WERI-Rb-1 (cell line): ENCODE data around the gene FRZB.
A peak's percentile ranks its signal among the peaks of the same experiment; 100 is the strongest.

Experiments used
- DNase-seq: peaks from one replicate; pipeline ENCODE4 v3.0.0-alpha.2; 2020
- H3K27ac ChIP-seq: fragments of 250-450 bp; sonication (Bioruptor Pico); 2 replicates; pipeline ENCODE4 v1.5.1; 2020; ENCODE audit warnings: mild to moderate bottlenecking, moderate library complexity
- H3K27me3 ChIP-seq: fragments of 250-450 bp; sonication (Bioruptor Pico); 2 replicates; pipeline ENCODE4 v1.5.1; 2021; ENCODE audit warnings: mild to moderate bottlenecking, low read depth, moderate library complexity; ENCODE audit not compliant: insufficient read depth, severe bottlenecking
- H3K36me3 ChIP-seq: fragments of 250-450 bp; sonication (Bioruptor Pico); 2 replicates; pipeline ENCODE4 v1.5.1; 2020; ENCODE audit warnings: mild to moderate bottlenecking, moderate library complexity
- H3K4me3 ChIP-seq: 2 replicates; pipeline ENCODE4 v1.5.1; 2011; ENCODE audit warnings: low read depth, mild to moderate bottlenecking, control low read depth, low read length
- H3K9me3 ChIP-seq: fragments of 250-450 bp; sonication (Bioruptor Pico); 2 replicates; pipeline ENCODE4 v1.5.1; 2021; ENCODE audit warnings: mild to moderate bottlenecking, moderate library complexity; ENCODE audit not compliant: severe bottlenecking
- CTCF ChIP-seq: IDR thresholded peaks from 2 replicates; pipeline ENCODE4 v1.5.1; 2011; ENCODE audit warnings: low read depth, mild to moderate bottlenecking, control low read depth, inconsistent platforms, low read length

Gene FRZB

GRCh38 chr2:182868054-182868796, 1.8 kb upstream of the FRZB start:
- no peaks in the 10 kb centered on the region for H3K36me3 ChIP-seq
- no peak overlapping the region for H3K27ac ChIP-seq
- no peak overlapping the region for H3K4me3 ChIP-seq
- no peaks in the 10 kb centered on the region for H3K27me3 ChIP-seq
- no peak for DNase-seq
- no peaks in the 10 kb centered on the region for H3K9me3 ChIP-seq
- no peak for TF ChIP-seq CTCF

- no peak for TF ChIP-seq CTCF
- no peaks in the 10 kb centered on the region for H3K36me3 ChIP-seq
- H3K27me3 ChIP-seq: no peaks in the 10 kb centered on the region
- H3K4me3 ChIP-seq: no peak overlapping the region
- no peak overlapping the region for H3K27ac ChIP-seq
- no peak for DNase-seq
- no peaks in the 10 kb centered on the region for H3K9me3 ChIP-seq
These were observed 1.1 kb upstream of the FRZB start for GRCh38 chr2:182867426-182868053.

GRCh38 chr2:182866095-182866460, 359 bp downstream of the FRZB start:
- no peak for TF ChIP-seq CTCF
- H3K27me3 ChIP-seq: no peaks in the 10 kb centered on the region
- H3K9me3 ChIP-seq: no peaks in the 10 kb centered on the region
- no peak overlapping the region for H3K27ac ChIP-seq
- H3K4me3 ChIP-seq: peak overlapping the region; percentile 59
- no peaks in the 10 kb centered on the region for H3K36me3 ChIP-seq
- DNase-seq: peak; percentile 17

GRCh38 chr2:182864949-182865570, 1.4 kb downstream of the FRZB start:
- DNase-seq: no peak
- Histone ChIP-seq H3K9me3 (no peaks in the 10 kb centered on the region), H3K4me3 (no peak overlapping the region), H3K27me3 (no peaks in the 10 kb centered on the region), H3K36me3 (no peaks in the 10 kb centered on the region), H3K27ac (no peak overlapping the region)
- TF ChIP-seq CTCF: no peak

- Histone ChIP-seq H3K27ac (no peak overlapping the region), H3K27me3 (no peaks in the 10 kb centered on the region)
- no peak for DNase-seq
These were observed 2.8 kb downstream of the FRZB start for GRCh38 chr2:182863642-182864041.

More at GRCh38 chr2:182863642-182864041, 2.8 kb downstream of the FRZB start:
- H3K36me3 ChIP-seq: no peaks in the 10 kb centered on the region
- H3K9me3 ChIP-seq: no peaks in the 10 kb centered on the region
- no peak overlapping the region for H3K4me3 ChIP-seq
- no peak for TF ChIP-seq CTCF
